Breast epithelium (tissue), 4 donors: ENCODE data around the gene IL33. TPM values are rescaled to one million over a fixed set of nuclear protein-coding genes. Genes with fewer than 3 reads are reported as not detected.

Experiments
- DNase-seq, 2 donors: peaks; one replicate each; pipeline ENCODE4 v3.0.0-alpha.2; 2019; ENCODE audit warnings: low spot score in 2 of 2
- H3K27ac ChIP-seq, 2 donors: fragments of 200-600 bp; sonication (generic) in 1 of 2; one replicate each; pipeline ENCODE4 v1.5.1; 2016 to 2019; ENCODE audit warnings: mild to moderate bottlenecking in 1 of 2
- H3K27me3 ChIP-seq, 2 donors: fragments of 200-600 bp; sonication (generic) in 1 of 2; one replicate each; pipeline versions ENCODE4 v1.5.1 to v1.6.0; 2017 to 2019; ENCODE audit warnings: control low read depth in 1 of 2, mild to moderate bottlenecking in 1 of 2
- H3K36me3 ChIP-seq: fragments of 200-600 bp; one replicate; pipeline ENCODE4 v1.5.1; 2019
- H3K4me1 ChIP-seq, 2 donors: fragments of 200-600 bp; sonication (generic); one replicate each; pipeline ENCODE4 v1.5.1; 2016 to 2019; ENCODE audit warnings: control low read depth in 1 of 2
- H3K4me3 ChIP-seq, 3 donors: fragments of 200-600 bp; sonication (generic); 1 replicate in 2 of 3; 2 replicates in 1 of 3; pipeline ENCODE4 v1.5.1; 2016 to 2019; ENCODE audit warnings: mild to moderate bottlenecking in 3 of 3, moderate library complexity in 2 of 3
- H3K9me3 ChIP-seq, 2 donors: fragments of 200-600 bp; sonication (generic) in 1 of 2; one replicate each; pipeline ENCODE4 v1.5.1; 2016 to 2019; ENCODE audit warnings: control low read depth in 1 of 2
- CTCF ChIP-seq, 3 donors: fragments of 450-650 bp; IDR thresholded peaks; one replicate each; pipeline ENCODE4 v1.5.1; 2016 to 2017; ENCODE audit warnings: antibody characterized with exemption in 3 of 3, mild to moderate bottlenecking in 3 of 3, moderate library complexity in 3 of 3
- POLR2A ChIP-seq: fragments of 450-650 bp; IDR thresholded peaks from one replicate; pipeline ENCODE4 v1.6.1; 2016; ENCODE audit warnings: antibody characterized with exemption, mild to moderate bottlenecking, moderate library complexity
- POLR2AphosphoS5 ChIP-seq, 3 donors: sonication (generic); formaldehyde crosslinking; IDR thresholded peaks; one replicate each; pipeline ENCODE4 v1.6.1; 2017; ENCODE audit warnings: antibody characterized with exemption in 3 of 3
- intact Hi-C: fragments of 100-400 bp; cut with DNase I; formaldehyde crosslinking; loops from one replicate; pipeline ENCODE4 v1.15.1; 2023; ENCODE audit warnings: low total_unique reads
- total RNA-seq, 3 donors: library from RNA; depleted of rRNA; stranded (reverse); fragments of >200 nt; gene quantifications; one replicate each; pipeline ENCODE4 v1.1.0, GENCODE V29; 2016

IL33 gene
- total RNA-seq, 3 donors from 2014 or later, result 11.7 to 29.2 (median 12.4) TPM

- H3K9me3 ChIP-seq, result no peaks in the 10 kb centered on the region
- no peaks in the 10 kb centered on the region for H3K36me3 ChIP-seq
- TF ChIP-seq POLR2A, result no peak
- TF ChIP-seq POLR2AphosphoS5 (IDR thresholded peaks at IDR 0.05), result no peak
- TF ChIP-seq CTCF (IDR thresholded peaks at IDR 0.05), result no peak
- intact Hi-C loops, result no loop called here
- peak overlapping the region in 1 of 2 donors; percentile 56 for H3K27ac ChIP-seq
- no peaks in the 10 kb centered on the region for H3K27me3 ChIP-seq
- DNase-seq, result no peak
- no peak overlapping the region for H3K4me3 ChIP-seq
- peaks cover 0 to 4% of the 10 kb centered on the region in 2 donors for H3K4me1 ChIP-seq
These were observed 16.8 kb downstream of the IL33 start for GRCh38 chr9:6232336-6232945.

GRCh38 chr9:6234014-6234413 is 18.4 kb downstream of the IL33 start:
- TF ChIP-seq CTCF (IDR thresholded peaks at IDR 0.05), result no peak
- no peak for TF ChIP-seq POLR2AphosphoS5 (IDR thresholded peaks at IDR 0.05)
- TF ChIP-seq POLR2A, result no peak
- DNase-seq, result no peak
- no peaks in the 10 kb centered on the region for H3K9me3 ChIP-seq
- intact Hi-C loops, result no loop called here
- H3K4me1 ChIP-seq, result peaks cover 0 to 4% of the 10 kb centered on the region in 2 donors
- no peak overlapping the region for H3K4me3 ChIP-seq
- no peaks in the 10 kb centered on the region for H3K36me3 ChIP-seq
- H3K27ac ChIP-seq, result no peak overlapping the region
- H3K27me3 ChIP-seq, result no peaks in the 10 kb centered on the region

- no peak overlapping the region for H3K27ac ChIP-seq
- no peaks in the 10 kb centered on the region for H3K9me3 ChIP-seq
- intact Hi-C loops, result no loop called here
- H3K4me1 ChIP-seq, result no peaks in the 10 kb centered on the region
- no peaks in the 10 kb centered on the region for H3K27me3 ChIP-seq
- TF ChIP-seq CTCF (IDR thresholded peaks at IDR 0.05), result no peak
- TF ChIP-seq POLR2AphosphoS5 (IDR thresholded peaks at IDR 0.05), result no peak
- no peak for TF ChIP-seq POLR2A
- no peaks in the 10 kb centered on the region for H3K36me3 ChIP-seq
- H3K4me3 ChIP-seq, result no peak overlapping the region
- DNase-seq, result no peak
These were observed 21.7 kb downstream of the IL33 start for GRCh38 chr9:6237267-6237666.

GRCh38 chr9:6239048-6239461 is 23.4 kb downstream of the IL33 start:
- Histone ChIP-seq H3K4me3 (no peak overlapping the region), H3K27me3 (no peaks in the 10 kb centered on the region), H3K9me3 (no peaks in the 10 kb centered on the region), H3K36me3 (no peaks in the 10 kb centered on the region), H3K4me1 (no peaks in the 10 kb centered on the region), H3K27ac (no peak overlapping the region)
- DNase-seq, result no peak
- intact Hi-C loops, result no loop called here
- TF ChIP-seq CTCF (IDR thresholded peaks at IDR 0.05), result no peak
- TF ChIP-seq POLR2A, result no peak
- TF ChIP-seq POLR2AphosphoS5 (IDR thresholded peaks at IDR 0.05), result no peak

GRCh38 chr9:6239694-6240093 is 24.1 kb downstream of the IL33 start:
- no peaks in the 10 kb centered on the region for H3K4me1 ChIP-seq
- H3K9me3 ChIP-seq, result no peaks in the 10 kb centered on the region
- no peaks in the 10 kb centered on the region for H3K36me3 ChIP-seq
- DNase-seq, result no peak
- H3K27me3 ChIP-seq, result no peaks in the 10 kb centered on the region
- H3K4me3 ChIP-seq, result no peak overlapping the region
- TF ChIP-seq POLR2AphosphoS5 (IDR thresholded peaks at IDR 0.05), result no peak
- no peak for TF ChIP-seq POLR2A
- TF ChIP-seq CTCF (IDR thresholded peaks at IDR 0.05), result no peak
- intact Hi-C loops, result no loop called here
- no peak overlapping the region for H3K27ac ChIP-seq
